Measurements from ENCODE around the gene TMF1. TPM values are rescaled to one million over a fixed set of nuclear protein-coding genes. Genes with fewer than 3 reads are reported as not detected.

TMF1 gene
- total and polyA plus RNA-seq, 10 of the 15 experiments (the other 5 are each of a cell fraction or from before 2014, with no cell fraction given), result 7.1 to 24.5 (median 18.6) TPM

- SMC1A ChIA-PET (ENCODE audit: uncharacterized antibody, unreplicated experiment), result no interaction called here
- 94% methylated on average over 9 of the region's 9 CpGs for WGBS (ENCODE audit: insufficient coverage, insufficient replicate concordance, low lambda C conversion rate, missing lambda C conversion rate)
- H4K20me1 ChIP-seq (ENCODE audit: control insufficient read depth, insufficient read depth), result no peaks in the 10 kb centered on the region
- in situ Hi-C loops (cut with MboI) (no loop called here), intact Hi-C loops (cut with micrococcal nuclease; ENCODE audit: unreplicated experiment) (no loop called here)
- no peak overlapping the region for H3K4me2 ChIP-seq (ENCODE audit: control insufficient read depth, insufficient read depth)
- no peak for FAIRE-seq
- no peak overlapping the region for H3K9ac ChIP-seq (ENCODE audit: control insufficient read depth, insufficient read depth, low read length)
- H3K4me3 ChIP-seq, result no peak overlapping the region
- H3K36me3 ChIP-seq (ENCODE audit: control insufficient read depth in 2 of 2, insufficient read depth in 2 of 2, low read length in 1 of 2), result no peaks in the 10 kb centered on the region; a peak in 1 of 4 replicates
- no peak for ATAC-seq
- POLR2A ChIA-PET, result no interaction called here
- no peaks in the 10 kb centered on the region for H3K9me3 ChIP-seq (replicated peaks; ENCODE audit: control insufficient read depth, insufficient read depth, low read length)
- H3K79me2 ChIP-seq (ENCODE audit: control insufficient read depth, insufficient read depth, low read length), result no peaks in the 10 kb centered on the region
- CTCF ChIA-PET, result no interaction called here
- no peak for DNase-seq (ENCODE audit: low read depth, low spot score)
- BruUV-seq (replicated peaks), result no TSS peak
- H3K27me3 ChIP-seq (replicated peaks in 1 of 2; ENCODE audit: control insufficient read depth in 2 of 2, insufficient read depth in 2 of 2, low read length in 1 of 2), result no peaks in the 10 kb centered on the region
- H3K4me1 ChIP-seq (ENCODE audit: control insufficient read depth, insufficient read depth, low read length), result no peaks in the 10 kb centered on the region
- no peak overlapping the region for H2AFZ ChIP-seq (ENCODE audit: control insufficient read depth, low read depth, low read length)
- TF ChIP-seq HCFC1 (IDR thresholded peaks at IDR 0.05; ENCODE audit: low read length), result no peak
- TF ChIP-seq, protein P1, sequence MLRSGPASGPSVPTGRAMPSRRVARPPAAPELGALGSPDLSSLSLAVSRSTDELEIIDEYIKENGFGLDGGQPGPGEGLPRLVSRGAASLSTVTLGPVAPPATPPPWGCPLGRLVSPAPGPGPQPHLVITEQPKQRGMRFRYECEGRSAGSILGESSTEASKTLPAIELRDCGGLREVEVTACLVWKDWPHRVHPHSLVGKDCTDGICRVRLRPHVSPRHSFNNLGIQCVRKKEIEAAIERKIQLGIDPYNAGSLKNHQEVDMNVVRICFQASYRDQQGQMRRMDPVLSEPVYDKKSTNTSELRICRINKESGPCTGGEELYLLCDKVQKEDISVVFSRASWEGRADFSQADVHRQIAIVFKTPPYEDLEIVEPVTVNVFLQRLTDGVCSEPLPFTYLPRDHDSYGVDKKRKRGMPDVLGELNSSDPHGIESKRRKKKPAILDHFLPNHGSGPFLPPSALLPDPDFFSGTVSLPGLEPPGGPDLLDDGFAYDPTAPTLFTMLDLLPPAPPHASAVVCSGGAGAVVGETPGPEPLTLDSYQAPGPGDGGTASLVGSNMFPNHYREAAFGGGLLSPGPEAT (IDR thresholded peaks at IDR 0.05; ENCODE audit: low read depth), result no peak
- no peak for TF ChIP-seq POLR2AphosphoS5 (IDR thresholded peaks at IDR 0.05; ENCODE audit: low read length)
- no peak for TF ChIP-seq RAD51 (IDR thresholded peaks at IDR 0.05)
- RAD21 ChIA-PET (ENCODE audit: unreplicated experiment), result no interaction called here
- H3K27ac ChIP-seq (ENCODE audit: control insufficient read depth, insufficient read depth), result no peak overlapping the region
These were observed 48.0 kb downstream of the TMF1 start for GRCh38 chr3:69004138-69004537.

GRCh38 chr3:68999605-69000004, 52.5 kb downstream of the TMF1 start:
- intact Hi-C loops (cut with micrococcal nuclease; ENCODE audit: unreplicated experiment), result no loop called here
- SMC1A ChIA-PET (ENCODE audit: uncharacterized antibody, unreplicated experiment), result interaction anchor here (0.5 to 2.5 kb wide), 6 partner anchors 8 to 524 kb away, joined by 3 to 9 read pairs (median 4); no protein-coding TSS in a partner anchor

More at GRCh38 chr3:68999605-69000004, 52.5 kb downstream of the TMF1 start:
- in situ Hi-C loops (cut with MboI), result no loop called here
- no TSS peak for BruUV-seq (replicated peaks)
- POLR2A ChIA-PET, result interaction anchor here (1.1 kb wide), 1 partner anchor 9 kb away, joined by 3 read pairs; no protein-coding TSS in a partner anchor
- FAIRE-seq, result no peak
- ATAC-seq, result no peak
- Histone ChIP-seq H3K36me3 (ENCODE audit: control insufficient read depth in 2 of 2, insufficient read depth in 2 of 2, low read length in 1 of 2) (peaks cover 0 to 4% of the 10 kb centered on the region in 2 experiments; a peak in 2 of 4 replicates), H3K9ac (ENCODE audit: control insufficient read depth, insufficient read depth, low read length) (no peak overlapping the region), H3K79me2 (ENCODE audit: control insufficient read depth, insufficient read depth, low read length) (no peaks in the 10 kb centered on the region), H2AFZ (ENCODE audit: control insufficient read depth, low read depth, low read length) (no peak overlapping the region), H3K9me3 (replicated peaks; ENCODE audit: control insufficient read depth, insufficient read depth, low read length) (no peaks in the 10 kb centered on the region), H4K20me1 (ENCODE audit: control insufficient read depth, insufficient read depth) (no peaks in the 10 kb centered on the region), H3K27ac (ENCODE audit: control insufficient read depth, insufficient read depth) (no peak overlapping the region), H3K27me3 (replicated peaks in 1 of 2; ENCODE audit: control insufficient read depth in 2 of 2, insufficient read depth in 2 of 2, low read length in 1 of 2) (no peaks in the 10 kb centered on the region), H3K4me1 (ENCODE audit: control insufficient read depth, insufficient read depth, low read length) (no peaks in the 10 kb centered on the region), H3K4me3 (no peak overlapping the region), H3K4me2 (ENCODE audit: control insufficient read depth, insufficient read depth) (no peak overlapping the region)
- 100% methylated on average over 1 of the region's 1 CpG for WGBS (ENCODE audit: insufficient coverage, insufficient replicate concordance, low lambda C conversion rate, missing lambda C conversion rate)
- RAD21 ChIA-PET (ENCODE audit: unreplicated experiment), result interaction anchor here (1.1 kb wide), 1 partner anchor 28 kb away, joined by 3 read pairs; no protein-coding TSS in a partner anchor
- no peak for DNase-seq (ENCODE audit: low read depth, low spot score)
- CTCF ChIA-PET, result interaction anchor here (1.3 to 2.3 kb wide), 2 partner anchors 9 to 33 kb away, joined by 3 to 8 read pairs; no protein-coding TSS in a partner anchor
- no peak for TF ChIP-seq SPI1 (IDR thresholded peaks at IDR 0.05; ENCODE audit: borderline replicate concordance, insufficient read depth, low read depth, low read length)
- TF ChIP-seq, protein P2, sequence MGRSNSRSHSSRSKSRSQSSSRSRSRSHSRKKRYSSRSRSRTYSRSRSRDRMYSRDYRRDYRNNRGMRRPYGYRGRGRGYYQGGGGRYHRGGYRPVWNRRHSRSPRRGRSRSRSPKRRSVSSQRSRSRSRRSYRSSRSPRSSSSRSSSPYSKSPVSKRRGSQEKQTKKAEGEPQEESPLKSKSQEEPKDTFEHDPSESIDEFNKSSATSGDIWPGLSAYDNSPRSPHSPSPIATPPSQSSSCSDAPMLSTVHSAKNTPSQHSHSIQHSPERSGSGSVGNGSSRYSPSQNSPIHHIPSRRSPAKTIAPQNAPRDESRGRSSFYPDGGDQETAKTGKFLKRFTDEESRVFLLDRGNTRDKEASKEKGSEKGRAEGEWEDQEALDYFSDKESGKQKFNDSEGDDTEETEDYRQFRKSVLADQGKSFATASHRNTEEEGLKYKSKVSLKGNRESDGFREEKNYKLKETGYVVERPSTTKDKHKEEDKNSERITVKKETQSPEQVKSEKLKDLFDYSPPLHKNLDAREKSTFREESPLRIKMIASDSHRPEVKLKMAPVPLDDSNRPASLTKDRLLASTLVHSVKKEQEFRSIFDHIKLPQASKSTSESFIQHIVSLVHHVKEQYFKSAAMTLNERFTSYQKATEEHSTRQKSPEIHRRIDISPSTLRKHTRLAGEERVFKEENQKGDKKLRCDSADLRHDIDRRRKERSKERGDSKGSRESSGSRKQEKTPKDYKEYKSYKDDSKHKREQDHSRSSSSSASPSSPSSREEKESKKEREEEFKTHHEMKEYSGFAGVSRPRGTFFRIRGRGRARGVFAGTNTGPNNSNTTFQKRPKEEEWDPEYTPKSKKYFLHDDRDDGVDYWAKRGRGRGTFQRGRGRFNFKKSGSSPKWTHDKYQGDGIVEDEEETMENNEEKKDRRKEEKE (IDR thresholded peaks at IDR 0.05), result no peak
- TF ChIP-seq E2F4 (IDR thresholded peaks at IDR 0.05; ENCODE audit: low read depth, low read length), result no peak
- no peak for TF ChIP-seq ATF2 (IDR thresholded peaks at IDR 0.05; ENCODE audit: low read length)
- TF ChIP-seq STAT1 (conservative IDR thresholded peaks at IDR 0.05), result no peak
- TF ChIP-seq SMAD1 (IDR thresholded peaks at IDR 0.05; ENCODE audit: low read depth, partially characterized antibody), result no peak

Measured in GM12878 (cell line).